ENCODE data around the gene TSPAN9. TPM values are rescaled to one million over a fixed set of nuclear protein-coding genes. Genes with fewer than 3 reads are reported as not detected.

Gene TSPAN9
- polyA plus RNA-seq, 1 donor = 24.9 TPM

- Histone ChIP-seq H3K9me3 (ENCODE audit: control insufficient read depth, low read depth, low read length) (no peaks in the 10 kb centered on the region), H3K4me1 (ENCODE audit: control insufficient read depth, insufficient read depth, low read length) (no peaks in the 10 kb centered on the region), H3K27ac (ENCODE audit: low read length) (no peak overlapping the region), H3K27me3 (ENCODE audit: control insufficient read depth, insufficient read depth, low read length) (no peaks in the 10 kb centered on the region), H3K4me3 (ENCODE audit: low read length) (no peak overlapping the region), H3K36me3 (ENCODE audit: control insufficient read depth, insufficient read depth, low read length) (no peaks in the 10 kb centered on the region)
- no CpG with 5 or more reads among the region's 12 CpGs for WGBS (ENCODE audit: insufficient coverage, low lambda C conversion rate)
- no peak for DNase-seq
Measured at GRCh38 chr12:3316776-3317480, 239.7 kb downstream of the TSPAN9 start.

- no peak for DNase-seq
- no CpG with 5 or more reads among the region's 4 CpGs for WGBS (ENCODE audit: insufficient coverage, low lambda C conversion rate)
- H3K27ac ChIP-seq (ENCODE audit: low read length) = no peak overlapping the region
- no peaks in the 10 kb centered on the region for H3K9me3 ChIP-seq (ENCODE audit: control insufficient read depth, low read depth, low read length)
- H3K4me1 ChIP-seq (ENCODE audit: control insufficient read depth, insufficient read depth, low read length) = no peaks in the 10 kb centered on the region
- H3K4me3 ChIP-seq (ENCODE audit: low read length) = no peak overlapping the region
- no peaks in the 10 kb centered on the region for H3K36me3 ChIP-seq (ENCODE audit: control insufficient read depth, insufficient read depth, low read length)
- no peaks in the 10 kb centered on the region for H3K27me3 ChIP-seq (ENCODE audit: control insufficient read depth, insufficient read depth, low read length)
Measured at GRCh38 chr12:3317481-3317815, 240.3 kb downstream of the TSPAN9 start.

- WGBS (ENCODE audit: insufficient coverage, low lambda C conversion rate) = no CpG with 5 or more reads among the region's 13 CpGs
- H3K4me1 ChIP-seq (ENCODE audit: control insufficient read depth, insufficient read depth, low read length) = no peaks in the 10 kb centered on the region
Measured at GRCh38 chr12:3317841-3318501, 240.8 kb downstream of the TSPAN9 start.

GRCh38 chr12:3319723-3320492 lies 242.7 kb downstream of the TSPAN9 start:
- H3K27me3 ChIP-seq (ENCODE audit: control insufficient read depth, insufficient read depth, low read length) = no peaks in the 10 kb centered on the region
- H3K4me1 ChIP-seq (ENCODE audit: control insufficient read depth, insufficient read depth, low read length) = no peaks in the 10 kb centered on the region
- no peak for DNase-seq
- no peak overlapping the region for H3K4me3 ChIP-seq (ENCODE audit: low read length)
- no peaks in the 10 kb centered on the region for H3K9me3 ChIP-seq (ENCODE audit: control insufficient read depth, low read depth, low read length)
- WGBS (ENCODE audit: insufficient coverage, low lambda C conversion rate) = no CpG with 5 or more reads among the region's 17 CpGs
- H3K27ac ChIP-seq (ENCODE audit: low read length) = no peak overlapping the region
- no peaks in the 10 kb centered on the region for H3K36me3 ChIP-seq (ENCODE audit: control insufficient read depth, insufficient read depth, low read length)

More at GRCh38 chr12:3317841-3318501, 240.8 kb downstream of the TSPAN9 start:
- Histone ChIP-seq H3K36me3 (ENCODE audit: control insufficient read depth, insufficient read depth, low read length) (no peaks in the 10 kb centered on the region), H3K9me3 (ENCODE audit: control insufficient read depth, low read depth, low read length) (no peaks in the 10 kb centered on the region), H3K4me3 (ENCODE audit: low read length) (no peak overlapping the region), H3K27ac (ENCODE audit: low read length) (no peak overlapping the region), H3K27me3 (ENCODE audit: control insufficient read depth, insufficient read depth, low read length) (no peaks in the 10 kb centered on the region)
- no peak for DNase-seq

- Histone ChIP-seq H3K4me1 (ENCODE audit: control insufficient read depth, insufficient read depth, low read length) (no peaks in the 10 kb centered on the region), H3K4me3 (ENCODE audit: low read length) (no peak overlapping the region), H3K27ac (ENCODE audit: low read length) (no peak overlapping the region), H3K27me3 (ENCODE audit: control insufficient read depth, insufficient read depth, low read length) (no peaks in the 10 kb centered on the region), H3K9me3 (ENCODE audit: control insufficient read depth, low read depth, low read length) (no peaks in the 10 kb centered on the region), H3K36me3 (ENCODE audit: control insufficient read depth, insufficient read depth, low read length) (no peaks in the 10 kb centered on the region)
- DNase-seq = no peak
- no CpG with 5 or more reads among the region's 17 CpGs for WGBS (ENCODE audit: insufficient coverage, low lambda C conversion rate)
Measured at GRCh38 chr12:3320881-3321509, 243.8 kb downstream of the TSPAN9 start.

- DNase-seq = no peak
- Histone ChIP-seq H3K4me3 (ENCODE audit: low read length) (no peak overlapping the region), H3K27ac (ENCODE audit: low read length) (no peak overlapping the region), H3K36me3 (ENCODE audit: control insufficient read depth, insufficient read depth, low read length) (no peaks in the 10 kb centered on the region), H3K4me1 (ENCODE audit: control insufficient read depth, insufficient read depth, low read length) (no peaks in the 10 kb centered on the region), H3K9me3 (ENCODE audit: control insufficient read depth, low read depth, low read length) (no peaks in the 10 kb centered on the region), H3K27me3 (ENCODE audit: control insufficient read depth, insufficient read depth, low read length) (no peaks in the 10 kb centered on the region)
- no CpG with 5 or more reads among the region's 2 CpGs for WGBS (ENCODE audit: insufficient coverage, low lambda C conversion rate)
Measured at GRCh38 chr12:3321881-3322280, 244.7 kb downstream of the TSPAN9 start.

- no CpG with 5 or more reads among the region's 12 CpGs for WGBS (ENCODE audit: insufficient coverage, low lambda C conversion rate)
- Histone ChIP-seq H3K9me3 (ENCODE audit: control insufficient read depth, low read depth, low read length) (no peaks in the 10 kb centered on the region), H3K4me1 (ENCODE audit: control insufficient read depth, insufficient read depth, low read length) (no peaks in the 10 kb centered on the region), H3K36me3 (ENCODE audit: control insufficient read depth, insufficient read depth, low read length) (no peaks in the 10 kb centered on the region), H3K27me3 (ENCODE audit: control insufficient read depth, insufficient read depth, low read length) (no peaks in the 10 kb centered on the region), H3K27ac (ENCODE audit: low read length) (no peak overlapping the region), H3K4me3 (ENCODE audit: low read length) (no peak overlapping the region)
- DNase-seq = no peak
Measured at GRCh38 chr12:3323002-3323685, 246.0 kb downstream of the TSPAN9 start.

GRCh38 chr12:3325736-3326135 lies 248.6 kb downstream of the TSPAN9 start:
- no peak for DNase-seq
- Histone ChIP-seq H3K9me3 (ENCODE audit: control insufficient read depth, low read depth, low read length) (no peaks in the 10 kb centered on the region), H3K36me3 (ENCODE audit: control insufficient read depth, insufficient read depth, low read length) (no peaks in the 10 kb centered on the region), H3K27me3 (ENCODE audit: control insufficient read depth, insufficient read depth, low read length) (no peaks in the 10 kb centered on the region), H3K27ac (ENCODE audit: low read length) (no peak overlapping the region), H3K4me3 (ENCODE audit: low read length) (no peak overlapping the region), H3K4me1 (ENCODE audit: control insufficient read depth, insufficient read depth, low read length) (no peaks in the 10 kb centered on the region)

- no peaks in the 10 kb centered on the region for H3K9me3 ChIP-seq (ENCODE audit: control insufficient read depth, low read depth, low read length)
- H3K4me1 ChIP-seq (ENCODE audit: control insufficient read depth, insufficient read depth, low read length) = no peaks in the 10 kb centered on the region
- whole genome bisulfite sequencing (ENCODE audit: insufficient coverage, low lambda C conversion rate) = no CpG with 5 or more reads among the region's 15 CpGs
- H3K27ac ChIP-seq (ENCODE audit: low read length) = no peak overlapping the region
- DNase-seq = no peak
- H3K4me3 ChIP-seq (ENCODE audit: low read length) = no peak overlapping the region
- H3K27me3 ChIP-seq (ENCODE audit: control insufficient read depth, insufficient read depth, low read length) = no peaks in the 10 kb centered on the region
- H3K36me3 ChIP-seq (ENCODE audit: control insufficient read depth, insufficient read depth, low read length) = no peaks in the 10 kb centered on the region
Measured at GRCh38 chr12:3326156-3326849, 249.1 kb downstream of the TSPAN9 start.

Data from large intestine (tissue), 3 donors.